ENCODE data around the gene LDLRAD4. TPM values are rescaled to one million over a fixed set of nuclear protein-coding genes. Genes with fewer than 3 reads are reported as not detected.
A peak's percentile ranks its signal among the peaks of the same experiment; 100 is the strongest.

Gene LDLRAD4
- total RNA-seq, 1 donor from 2014 or later = 1.4 TPM

DNA sequence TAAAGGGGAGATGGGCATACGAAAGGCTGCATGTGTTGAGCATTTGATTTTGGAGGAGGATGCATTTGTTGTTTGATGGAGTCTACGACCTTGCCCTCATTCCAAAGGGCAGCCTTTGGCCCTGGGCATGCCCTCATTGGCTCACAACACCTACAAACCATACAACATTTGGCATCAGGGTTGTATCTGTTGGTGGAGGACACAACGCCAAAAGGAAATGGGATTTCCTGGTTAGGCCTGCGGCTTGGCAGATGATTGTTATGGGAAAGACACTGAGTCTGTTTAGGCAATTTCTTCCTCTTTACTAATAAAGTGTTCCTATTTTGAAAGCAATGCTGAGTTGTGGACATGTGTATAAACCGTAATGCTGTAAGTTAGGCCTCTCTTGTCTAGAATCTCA lies 246.9 kb downstream of the LDLRAD4 start:
- peaks cover 2% of the 10 kb centered on the region for H3K36me3 Mint-ChIP-seq (ENCODE audit: low read depth)
- H3K4me1 Mint-ChIP-seq = peaks cover 17% of the 10 kb centered on the region
- DNase-seq (ENCODE audit: low read depth, low spot score) = no peak
- H3K4me3 Mint-ChIP-seq = no peak overlapping the region
- peaks cover 4% of the 10 kb centered on the region for H3K9me3 Mint-ChIP-seq
- H3K27me3 Mint-ChIP-seq (ENCODE audit: low read depth) = no peaks in the 10 kb centered on the region
- TF ChIP-seq, protein P1, sequence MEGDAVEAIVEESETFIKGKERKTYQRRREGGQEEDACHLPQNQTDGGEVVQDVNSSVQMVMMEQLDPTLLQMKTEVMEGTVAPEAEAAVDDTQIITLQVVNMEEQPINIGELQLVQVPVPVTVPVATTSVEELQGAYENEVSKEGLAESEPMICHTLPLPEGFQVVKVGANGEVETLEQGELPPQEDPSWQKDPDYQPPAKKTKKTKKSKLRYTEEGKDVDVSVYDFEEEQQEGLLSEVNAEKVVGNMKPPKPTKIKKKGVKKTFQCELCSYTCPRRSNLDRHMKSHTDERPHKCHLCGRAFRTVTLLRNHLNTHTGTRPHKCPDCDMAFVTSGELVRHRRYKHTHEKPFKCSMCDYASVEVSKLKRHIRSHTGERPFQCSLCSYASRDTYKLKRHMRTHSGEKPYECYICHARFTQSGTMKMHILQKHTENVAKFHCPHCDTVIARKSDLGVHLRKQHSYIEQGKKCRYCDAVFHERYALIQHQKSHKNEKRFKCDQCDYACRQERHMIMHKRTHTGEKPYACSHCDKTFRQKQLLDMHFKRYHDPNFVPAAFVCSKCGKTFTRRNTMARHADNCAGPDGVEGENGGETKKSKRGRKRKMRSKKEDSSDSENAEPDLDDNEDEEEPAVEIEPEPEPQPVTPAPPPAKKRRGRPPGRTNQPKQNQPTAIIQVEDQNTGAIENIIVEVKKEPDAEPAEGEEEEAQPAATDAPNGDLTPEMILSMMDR (conservative IDR thresholded peaks at IDR 0.05) = no peak
- H3K27ac Mint-ChIP-seq (ENCODE audit: unreplicated experiment) = no peak overlapping the region

DNA sequence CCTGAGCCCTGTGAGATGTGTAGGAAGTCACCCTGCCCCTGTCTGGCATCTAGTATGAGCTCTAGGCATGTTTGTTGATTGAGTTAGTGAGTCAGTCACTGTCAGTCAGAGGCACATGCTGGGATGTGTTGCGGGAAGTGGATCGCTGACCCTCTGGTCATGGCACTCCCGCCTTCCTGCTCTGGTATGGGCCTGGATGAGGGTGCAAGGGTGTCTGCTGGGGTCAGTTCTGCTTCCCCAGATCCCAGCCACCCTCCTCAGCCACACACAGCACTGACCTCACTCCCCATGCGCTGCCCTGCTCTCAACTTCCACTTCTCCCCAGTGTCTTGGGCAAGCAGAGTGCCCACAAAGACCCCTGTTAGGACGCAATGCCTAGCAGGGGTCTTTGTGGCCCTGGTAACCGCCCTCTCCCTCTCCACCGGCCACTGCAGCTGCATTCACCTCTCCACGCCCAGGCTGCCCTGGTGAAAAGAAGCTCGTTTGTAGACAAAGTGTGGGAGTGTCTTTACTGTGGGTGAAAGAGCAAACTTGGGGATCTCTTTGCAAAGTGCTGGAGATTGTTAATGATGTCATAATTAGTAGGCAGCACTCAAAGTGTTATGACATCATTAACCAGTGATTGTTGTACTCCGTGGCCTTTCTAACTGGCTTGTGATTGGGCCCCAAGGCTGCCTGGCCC lies 252.1 kb downstream of the LDLRAD4 start:
- H3K27ac Mint-ChIP-seq (ENCODE audit: unreplicated experiment) = peak overlapping the region; percentile 30
- no peak for DNase-seq (ENCODE audit: low read depth, low spot score)

DNA sequence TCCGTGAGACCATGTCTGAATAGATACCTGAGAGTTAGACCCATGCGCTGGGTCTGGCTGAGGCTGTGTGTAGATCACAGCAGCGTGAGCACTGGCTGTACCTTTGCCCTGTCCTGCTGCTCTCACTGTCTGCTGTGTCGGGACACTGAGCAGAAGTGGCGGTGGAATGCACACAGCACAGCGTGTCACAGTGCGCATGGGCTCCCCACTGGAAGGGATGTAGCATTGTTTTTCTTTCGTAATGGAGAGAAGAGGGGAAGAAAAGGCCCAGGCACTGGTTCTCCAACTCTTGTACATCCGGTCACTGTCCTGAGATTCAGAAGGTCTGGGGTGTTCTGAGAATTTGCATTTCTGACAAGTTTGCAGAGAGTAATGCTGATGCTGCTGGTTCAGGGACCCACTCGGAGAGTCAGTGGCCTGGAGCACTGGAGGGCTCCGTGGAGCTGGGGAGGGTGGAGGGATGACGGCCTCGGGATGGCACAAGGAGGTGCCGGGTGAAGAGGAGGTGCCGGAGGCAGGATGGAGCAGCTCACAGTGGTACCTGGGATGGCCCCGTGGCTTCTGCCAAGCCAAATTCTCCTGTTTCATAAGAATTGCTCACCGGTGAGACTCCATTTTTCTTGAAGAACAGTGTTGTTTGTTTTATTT lies 252.8 kb downstream of the LDLRAD4 start:
- Mint-ChIP-seq H3K4me3 (peak overlapping the region; percentile 65), H3K27me3 (ENCODE audit: low read depth) (no peaks in the 10 kb centered on the region), H3K4me1 (peaks cover 44% of the 10 kb centered on the region), H3K27ac (ENCODE audit: unreplicated experiment) (peak overlapping the region; percentile 94), H3K9me3 (peaks cover 7% of the 10 kb centered on the region), H3K36me3 (ENCODE audit: low read depth) (peaks cover 2% of the 10 kb centered on the region)
- TF ChIP-seq, protein P1 (conservative IDR thresholded peaks at IDR 0.05) = no peak
- no peak for DNase-seq (ENCODE audit: low read depth, low spot score)

More for the DNA sequence above, 252.1 kb downstream of the LDLRAD4 start:
- Mint-ChIP-seq H3K4me3 (no peak overlapping the region), H3K4me1 (peaks cover 41% of the 10 kb centered on the region), H3K27me3 (ENCODE audit: low read depth) (no peaks in the 10 kb centered on the region), H3K9me3 (peaks cover 5% of the 10 kb centered on the region), H3K36me3 (ENCODE audit: low read depth) (peaks cover 2% of the 10 kb centered on the region)
- TF ChIP-seq, protein P1 (conservative IDR thresholded peaks at IDR 0.05) = no peak

DNA sequence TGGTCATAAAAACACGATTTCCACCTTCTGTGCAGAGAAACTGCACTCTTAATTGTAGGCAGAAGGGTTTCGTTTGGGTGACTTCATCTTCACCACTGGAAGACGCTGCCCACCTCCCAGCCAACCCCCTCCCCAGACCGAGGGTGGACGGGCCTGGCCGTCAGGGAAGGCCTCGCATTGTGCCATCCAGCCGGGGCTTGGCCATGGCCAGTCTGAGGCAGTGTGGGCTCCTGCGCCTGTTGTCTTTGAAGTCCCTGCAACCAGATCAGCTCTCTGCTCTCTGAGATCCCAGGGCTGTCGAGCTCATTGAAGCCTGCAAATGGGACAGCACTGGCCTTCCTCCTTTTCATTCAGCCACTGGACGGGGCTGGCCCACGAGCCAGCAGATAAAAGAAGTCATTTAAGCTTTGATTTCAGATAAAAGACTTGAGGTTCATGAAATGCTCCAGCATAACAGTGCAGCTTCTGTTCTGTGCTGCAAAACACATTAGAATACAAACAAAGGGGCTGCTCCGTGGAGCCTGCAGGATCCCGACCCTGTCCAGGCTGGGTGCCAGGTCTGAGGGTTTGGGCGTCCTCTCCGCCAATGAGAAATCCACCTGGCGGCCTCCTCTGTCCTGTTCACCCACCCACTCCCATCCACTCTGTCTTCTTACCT lies 253.5 kb downstream of the LDLRAD4 start:
- peaks cover 5% of the 10 kb centered on the region for H3K9me3 Mint-ChIP-seq
- peak overlapping the region; percentile 65 for H3K4me3 Mint-ChIP-seq
- peak; percentile 46 for DNase-seq (ENCODE audit: low read depth, low spot score)
- H3K27me3 Mint-ChIP-seq (ENCODE audit: low read depth) = no peaks in the 10 kb centered on the region
- H3K4me1 Mint-ChIP-seq = peaks cover 41% of the 10 kb centered on the region
- peaks cover 1% of the 10 kb centered on the region for H3K36me3 Mint-ChIP-seq (ENCODE audit: low read depth)
- peak overlapping the region; percentile 94 for H3K27ac Mint-ChIP-seq (ENCODE audit: unreplicated experiment)
- TF ChIP-seq, protein P1 (conservative IDR thresholded peaks at IDR 0.05) = no peak

DNA sequence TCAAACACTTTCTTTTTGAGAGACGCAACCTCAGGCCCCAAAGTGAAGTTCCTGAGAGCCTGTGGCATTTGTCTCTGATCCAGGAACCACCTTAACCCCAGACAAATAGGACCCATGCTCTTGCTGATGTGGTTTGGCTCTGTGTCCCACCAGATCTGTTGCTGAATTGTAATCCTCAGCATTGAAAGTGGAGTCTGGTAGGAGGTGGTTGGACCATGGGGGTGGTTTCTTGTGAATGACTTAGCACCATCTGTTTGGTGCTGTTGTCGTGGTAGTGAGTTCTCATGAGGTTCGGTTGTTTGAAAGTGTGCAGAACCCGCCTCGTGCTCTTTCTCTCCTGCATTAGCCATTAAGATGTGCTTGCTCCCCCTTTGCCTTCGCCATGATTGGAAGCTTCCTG lies 255.2 kb downstream of the LDLRAD4 start:
- Mint-ChIP-seq H3K27ac (ENCODE audit: unreplicated experiment) (no peak overlapping the region), H3K27me3 (ENCODE audit: low read depth) (no peaks in the 10 kb centered on the region), H3K4me1 (peaks cover 41% of the 10 kb centered on the region), H3K36me3 (ENCODE audit: low read depth) (no peaks in the 10 kb centered on the region), H3K4me3 (no peak overlapping the region), H3K9me3 (peaks cover 3% of the 10 kb centered on the region)
- no peak for DNase-seq (ENCODE audit: low read depth, low spot score)
- TF ChIP-seq, protein P1 (conservative IDR thresholded peaks at IDR 0.05) = no peak

All from neural crest cell (in vitro differentiated cells).